Hepatocyte (in vitro differentiated cells): Measurements from ENCODE around the gene SAMD11.

ENCODE experiments used
- CTCF ChIP-seq: fragments of 200-600 bp; sonication (generic); IDR thresholded peaks from 2 replicates; pipeline ENCODE4 v1.5.1; 2016; ENCODE audit warnings: antibody characterized with exemption, mild to moderate bottlenecking; ENCODE audit not compliant: poor library complexity
- EZH2 ChIP-seq: fragments of 200-600 bp; sonication (generic); IDR thresholded peaks from 2 replicates; pipeline ENCODE4 v1.6.1; 2016; ENCODE audit warnings: antibody characterized with exemption, mild to moderate bottlenecking, borderline replicate concordance

DNA sequence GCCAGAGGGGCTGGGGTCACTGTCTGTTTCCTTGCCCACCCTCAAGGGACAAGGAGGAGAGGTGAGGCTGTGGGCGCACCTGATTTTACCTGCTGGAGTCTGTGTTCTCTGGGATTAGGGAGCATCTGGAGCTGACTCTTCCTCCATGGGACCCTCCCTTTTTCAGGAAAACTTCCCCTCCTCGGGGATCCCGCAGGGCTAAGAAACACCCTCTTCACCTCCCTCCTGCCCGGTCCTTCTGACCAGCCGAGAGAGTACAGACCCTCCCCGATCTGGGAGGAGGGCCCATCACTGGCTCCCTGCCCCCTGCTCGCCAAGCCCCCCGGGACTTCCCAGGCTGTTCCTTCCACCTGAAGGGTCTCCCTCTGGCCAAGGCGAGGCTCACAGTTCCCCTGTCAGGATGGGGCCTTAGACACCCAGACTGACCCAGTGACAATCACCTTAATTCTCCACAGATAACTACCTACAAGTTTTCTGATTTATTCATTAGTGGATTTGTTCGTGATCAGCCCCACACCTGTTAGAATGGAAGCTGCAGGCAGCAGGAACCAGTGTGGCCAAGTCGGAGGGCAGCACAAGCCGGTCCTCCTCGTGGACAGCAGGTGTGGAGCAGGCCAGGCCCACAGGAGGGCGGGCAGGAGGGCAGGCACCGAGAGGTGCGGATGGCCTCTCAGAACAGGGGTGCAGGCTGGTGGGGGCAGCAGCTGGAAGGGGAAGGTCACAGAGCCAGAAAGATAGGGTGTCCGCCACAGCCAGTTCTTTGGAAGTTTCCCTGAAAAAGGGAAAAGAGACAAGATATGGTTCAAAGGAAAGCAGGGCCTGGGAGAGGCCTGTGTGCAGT lies 15.9 kb upstream of the SAMD11 start:
- TF ChIP-seq CTCF = no peak
- TF ChIP-seq EZH2 = no peak
